IPS-NIHi7 (cell line): Measurements from ENCODE around the gene KCNC1.

Experiments used
- DNase-seq: peaks from one replicate; pipeline ENCODE4 v3.0.0; 2012; ENCODE audit warnings: mixed read lengths; ENCODE audit errors: extremely low spot score

KCNC1 gene

GRCh38 chr11:17773674-17774073, 39.1 kb downstream of the KCNC1 start:
- DNase-seq = no peak

GRCh38 chr11:17774232-17775034, 39.9 kb downstream of the KCNC1 start:
- DNase-seq = no peak

GRCh38 chr11:17775035-17775348, 40.4 kb downstream of the KCNC1 start:
- no peak for DNase-seq

GRCh38 chr11:17775507-17776211, 41.1 kb downstream of the KCNC1 start:
- DNase-seq = no peak

- DNase-seq = no peak
Observed at GRCh38 chr11:17776212-17776875, 41.8 kb downstream of the KCNC1 start.

GRCh38 chr11:17777086-17777737, 42.6 kb downstream of the KCNC1 start:
- no peak for DNase-seq

- no peak for DNase-seq
Observed at GRCh38 chr11:17777738-17778091, 43.1 kb downstream of the KCNC1 start.

- DNase-seq = no peak
Observed at GRCh38 chr11:17778352-17778751, 43.8 kb downstream of the KCNC1 start.

GRCh38 chr11:17778956-17779860, 44.6 kb downstream of the KCNC1 start:
- no peak for DNase-seq

- no peak for DNase-seq
Observed at GRCh38 chr11:17779861-17780594, 45.4 kb downstream of the KCNC1 start.

GRCh38 chr11:17780668-17781067, 46.1 kb downstream of the KCNC1 start:
- DNase-seq = no peak

- DNase-seq = no peak
Observed at GRCh38 chr11:17781221-17781620, 46.6 kb downstream of the KCNC1 start.

- DNase-seq = no peak
Observed at GRCh38 chr11:17781626-17782025, 47.0 kb downstream of the KCNC1 start.

- DNase-seq = no peak
Observed at GRCh38 chr11:17782145-17782544, 47.6 kb downstream of the KCNC1 start.

GRCh38 chr11:17782603-17783337, 48.2 kb downstream of the KCNC1 start:
- no peak for DNase-seq

- no peak for DNase-seq
Observed at GRCh38 chr11:17783878-17784277, 49.3 kb downstream of the KCNC1 start.

- DNase-seq = peak; percentile 32
Observed at GRCh38 chr11:17786824-17787525, 52.4 kb downstream of the KCNC1 start.

- DNase-seq = no peak
Observed at GRCh38 chr11:17788084-17788483, 53.5 kb downstream of the KCNC1 start.

- no peak for DNase-seq
Observed at GRCh38 chr11:17790453-17790852, 55.9 kb downstream of the KCNC1 start.
